Type B pancreatic cell (in vitro differentiated cells): ENCODE measurements around the gene BCO2. TPM values are rescaled to one million over a fixed set of nuclear protein-coding genes. Genes with fewer than 3 reads are reported as not detected.

Experiments used
- DNase-seq: peaks from one replicate; pipeline ENCODE4 v3.0.0; 2021; ENCODE audit warnings: mixed read lengths; ENCODE audit not compliant: unreplicated experiment; ENCODE audit errors: extremely low spot score
- H3K27ac Mint-ChIP-seq: 2 replicates; pipeline ENCODE4 v1.8.0; 2021; ENCODE audit warnings: mild to moderate bottlenecking, mixed read lengths
- H3K27me3 Mint-ChIP-seq: 2 replicates; pipeline ENCODE4 v1.8.0; 2021; ENCODE audit warnings: mixed read lengths
- H3K36me3 Mint-ChIP-seq: 2 replicates; pipeline ENCODE4 v1.8.0; 2021; ENCODE audit warnings: mixed read lengths
- H3K4me1 Mint-ChIP-seq: one replicate; pipeline ENCODE4 v1.8.0; 2021; ENCODE audit warnings: mixed read lengths; ENCODE audit not compliant: unreplicated experiment
- H3K4me3 Mint-ChIP-seq: 2 replicates; pipeline ENCODE4 v1.8.0; 2021; ENCODE audit warnings: mild to moderate bottlenecking, mixed read lengths
- H3K9me3 Mint-ChIP-seq: 2 replicates; pipeline ENCODE4 v1.8.0; 2021; ENCODE audit warnings: mixed read lengths
- CTCF ChIP-seq: fragments of 200-600 bp; sonication (generic); conservative IDR thresholded peaks from 2 replicates; pipeline ENCODE4 v1.5.0; 2021; ENCODE audit warnings: antibody characterized with exemption, mild to moderate bottlenecking
- total RNA-seq: library from RNA; stranded (reverse); gene quantifications from 2 replicates; pipeline ENCODE4 v1.2.1, GENCODE V29; 2021; ENCODE audit warnings: low replicate concordance

Gene BCO2
- total RNA-seq, 1 donor from 2014 or later = 2.7 TPM

DNA sequence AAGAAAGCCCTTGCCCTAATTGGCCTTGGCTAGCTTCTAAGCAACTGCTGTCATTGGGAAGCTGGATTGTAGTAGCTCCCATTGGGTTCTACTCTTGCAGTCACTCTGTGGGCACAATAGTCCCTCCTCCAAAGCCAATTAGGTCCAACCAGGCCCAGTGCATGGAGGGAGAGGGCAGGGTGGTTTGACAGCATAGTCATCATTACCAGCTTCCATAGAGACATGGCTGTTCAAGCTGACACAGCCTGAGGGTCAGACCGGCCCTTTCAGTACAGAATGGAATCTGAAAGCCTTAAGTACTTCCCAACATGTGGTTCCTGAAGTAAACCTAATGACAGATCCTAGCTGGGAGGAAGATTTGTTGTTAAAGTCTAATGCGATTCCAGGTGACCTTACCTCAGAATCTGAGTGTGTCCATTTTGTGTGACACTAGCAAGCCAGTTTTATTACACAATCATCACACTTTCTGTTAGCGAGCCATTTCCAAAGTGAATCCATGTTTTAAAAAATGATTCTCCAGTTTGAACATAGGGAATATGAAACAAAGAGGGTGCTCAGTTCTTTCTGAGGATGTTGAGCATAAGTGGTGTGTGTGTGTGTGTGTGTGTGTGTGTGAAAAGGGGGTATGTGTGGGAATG lies 78.4 kb downstream of the BCO2 start:
- H3K9me3 Mint-ChIP-seq = no peaks in the 10 kb centered on the region
- no peak for TF ChIP-seq CTCF
- peaks cover 9% of the 10 kb centered on the region for H3K27me3 Mint-ChIP-seq
- no peaks in the 10 kb centered on the region for H3K36me3 Mint-ChIP-seq
- DNase-seq = no peak
- H3K27ac Mint-ChIP-seq = no peak overlapping the region
- no peak overlapping the region for H3K4me3 Mint-ChIP-seq
- H3K4me1 Mint-ChIP-seq = no peaks in the 10 kb centered on the region

GRCh38 chr11:112255067-112255720 lies 79.9 kb downstream of the BCO2 start:
- H3K4me1 Mint-ChIP-seq = no peaks in the 10 kb centered on the region
- no peak for TF ChIP-seq CTCF

DNA sequence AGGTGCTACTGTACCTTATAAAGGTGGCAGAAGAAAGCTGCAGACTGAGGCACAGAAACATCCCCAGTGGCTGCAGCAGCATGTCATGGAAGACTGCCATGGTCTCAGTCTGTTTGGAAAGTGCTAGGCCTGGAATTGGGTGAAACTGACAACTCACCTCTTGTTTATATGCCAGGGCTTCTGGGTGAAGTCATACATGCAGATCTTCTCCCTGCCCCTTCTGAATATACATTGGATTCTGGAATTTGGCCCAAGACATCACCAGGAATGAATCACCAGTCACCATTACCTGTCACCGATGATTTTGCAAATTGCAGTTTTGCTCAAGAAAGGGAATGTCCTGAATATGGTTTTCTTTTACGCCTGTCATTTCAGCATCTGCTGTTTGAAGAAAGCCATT lies 85.2 kb downstream of the BCO2 start, which contains the start of gene PLET1:
TSS of gene PLET1 (minus strand) at position 371 of the 400 bp plus-strand sequence. CDS start at position 100, 271 bp downstream.
- Mint-ChIP-seq H3K27ac (no peak within 1 kb of the TSS), H3K9me3 (no peaks in the 10 kb centered on the region), H3K27me3 (peaks cover 4% of the 10 kb centered on the region), H3K36me3 (no peaks in the 10 kb centered on the region), H3K4me1 (no peaks in the 10 kb centered on the region), H3K4me3 (no peak within 1 kb of the TSS)
- TF ChIP-seq CTCF = no peak
- no peak for DNase-seq

More at GRCh38 chr11:112255067-112255720, 79.9 kb downstream of the BCO2 start:
- Mint-ChIP-seq H3K9me3 (no peaks in the 10 kb centered on the region), H3K4me3 (no peak overlapping the region), H3K27ac (no peak overlapping the region), H3K27me3 (peaks cover 6% of the 10 kb centered on the region), H3K36me3 (no peaks in the 10 kb centered on the region)
- DNase-seq = no peak

DNA sequence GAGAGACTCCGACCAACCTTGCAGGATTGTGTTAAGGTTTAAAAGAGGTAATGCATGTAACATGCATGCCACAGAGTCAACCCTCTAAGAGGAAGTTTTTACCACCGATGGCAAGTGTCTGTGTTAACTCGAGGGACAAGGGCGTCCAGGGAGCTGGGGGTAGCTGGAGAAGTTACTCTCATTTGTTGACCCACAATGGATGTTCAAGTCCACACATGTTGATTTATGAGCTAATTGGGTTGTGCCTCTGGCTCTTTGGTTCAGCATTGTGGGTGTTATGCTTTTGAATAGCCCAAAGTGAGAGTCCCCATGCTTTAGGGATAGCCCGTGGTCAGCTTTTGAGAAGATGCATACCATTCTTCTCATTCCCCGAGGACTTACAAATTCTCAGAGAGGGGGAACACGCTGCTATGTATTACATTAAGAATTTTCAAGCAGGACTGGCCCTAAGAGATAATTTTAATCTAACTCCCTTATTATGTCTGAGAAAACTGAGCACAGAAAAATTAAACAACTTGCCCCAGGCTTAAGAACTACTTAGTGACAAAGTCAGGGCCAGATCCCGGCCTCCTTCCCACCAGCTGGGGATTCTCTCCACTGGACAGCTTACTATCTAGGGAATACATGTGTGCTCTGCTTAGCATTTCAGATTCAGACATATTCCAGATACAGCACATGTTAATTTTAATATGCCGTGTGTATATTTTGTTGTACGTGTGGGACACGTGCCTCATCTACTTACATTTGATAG lies 90.5 kb downstream of the BCO2 start:
- H3K4me3 Mint-ChIP-seq = no peak overlapping the region
- no peaks in the 10 kb centered on the region for H3K27me3 Mint-ChIP-seq
- no peak for TF ChIP-seq CTCF
- H3K4me1 Mint-ChIP-seq = no peaks in the 10 kb centered on the region
- DNase-seq = no peak
- H3K27ac Mint-ChIP-seq = no peak overlapping the region
- H3K36me3 Mint-ChIP-seq = no peaks in the 10 kb centered on the region
- no peaks in the 10 kb centered on the region for H3K9me3 Mint-ChIP-seq

DNA sequence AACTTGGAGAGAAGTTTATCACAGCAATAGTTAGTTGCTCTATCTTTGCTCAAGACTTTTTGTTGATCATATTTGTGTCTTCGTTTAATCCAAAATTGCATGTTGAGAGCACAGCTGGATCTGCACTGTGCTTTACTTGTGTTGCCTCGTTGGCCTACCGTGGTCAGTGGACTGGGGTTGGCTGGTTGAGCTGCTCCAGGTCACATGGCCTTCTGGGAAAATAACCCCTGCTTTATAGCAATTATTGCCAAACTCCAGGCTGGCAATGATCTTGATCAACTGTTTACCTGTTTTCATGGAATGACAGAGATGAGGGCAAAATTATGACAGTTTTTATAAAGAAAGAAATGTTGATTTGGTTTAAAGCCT lies 91.1 kb downstream of the BCO2 start:
- H3K4me1 Mint-ChIP-seq = no peaks in the 10 kb centered on the region

More for the DNA sequence above, 91.1 kb downstream of the BCO2 start:
- Mint-ChIP-seq H3K4me3 (no peak overlapping the region), H3K27ac (no peak overlapping the region), H3K9me3 (no peaks in the 10 kb centered on the region), H3K27me3 (no peaks in the 10 kb centered on the region), H3K36me3 (no peaks in the 10 kb centered on the region)
- TF ChIP-seq CTCF = no peak
- DNase-seq = no peak
